HEK293 (cell line): ENCODE results near the gene TBX6.

ENCODE experiments used
- CTCF ChIP-seq: fragments of 450-650 bp; formaldehyde crosslinking; IDR thresholded peaks from 2 replicates; pipeline ENCODE4 v1.5.1; 2016; ENCODE audit warnings: missing biosample characterization, missing genetic modification characterization
- HOXA7 ChIP-seq: sonication (generic); formaldehyde crosslinking; IDR thresholded peaks from 2 replicates; pipeline ENCODE4 v1.8.1; 2022; ENCODE audit warnings: missing genetic modification reagents, borderline replicate concordance
- IKZF3 ChIP-seq: fragments of 450-650 bp; IDR thresholded peaks from 2 replicates; pipeline ENCODE4 v1.5.0; 2018; ENCODE audit warnings: missing biosample characterization, mild to moderate bottlenecking, missing genetic modification characterization, moderate library complexity
- PRDM10 ChIP-seq: fragments of 450-650 bp; formaldehyde crosslinking; IDR thresholded peaks from 2 replicates; pipeline ENCODE4 v1.5.1; 2016; ENCODE audit warnings: missing biosample characterization, missing genetic modification characterization
- REST ChIP-seq: fragments of 450-650 bp; formaldehyde crosslinking; IDR thresholded peaks from 2 replicates; pipeline ENCODE4 v1.5.1; 2016; ENCODE audit warnings: missing biosample characterization, missing genetic modification characterization
- YY1 ChIP-seq: fragments of 450-650 bp; formaldehyde crosslinking; IDR thresholded peaks from 2 replicates; pipeline ENCODE4 v1.5.1; 2018; ENCODE audit warnings: missing biosample characterization, missing genetic modification characterization
- ZBTB8A ChIP-seq: fragments of 450-650 bp; formaldehyde crosslinking; IDR thresholded peaks from 2 replicates; pipeline ENCODE4 v1.5.1; 2016; ENCODE audit warnings: missing biosample characterization, missing genetic modification characterization
- ZNF211 ChIP-seq: fragments of 450-650 bp; formaldehyde crosslinking; IDR thresholded peaks from 2 replicates; pipeline ENCODE4 v1.5.1; 2016; ENCODE audit warnings: low read depth, missing biosample characterization, missing genetic modification characterization
- TF ChIP-seq, protein P1 (sequence below): fragments of 450-650 bp; IDR thresholded peaks from 2 replicates; pipeline ENCODE4 v1.5.1; 2018; ENCODE audit warnings: missing biosample characterization, mild to moderate bottlenecking, missing genetic modification characterization

- TF ChIP-seq CTCF (tag by site-specific recombination) (no peak), PRDM10 (no peak), YY1 (tag by site-specific recombination) (no peak), IKZF3 (tag by site-specific recombination) (no peak), ZNF211 (tag by site-specific recombination) (no peak), HOXA7 (CRISPR knock-in tag) (no peak), REST (tag by site-specific recombination) (no peak), ZBTB8A (tag by site-specific recombination) (no peak)
- TF ChIP-seq, protein P1, sequence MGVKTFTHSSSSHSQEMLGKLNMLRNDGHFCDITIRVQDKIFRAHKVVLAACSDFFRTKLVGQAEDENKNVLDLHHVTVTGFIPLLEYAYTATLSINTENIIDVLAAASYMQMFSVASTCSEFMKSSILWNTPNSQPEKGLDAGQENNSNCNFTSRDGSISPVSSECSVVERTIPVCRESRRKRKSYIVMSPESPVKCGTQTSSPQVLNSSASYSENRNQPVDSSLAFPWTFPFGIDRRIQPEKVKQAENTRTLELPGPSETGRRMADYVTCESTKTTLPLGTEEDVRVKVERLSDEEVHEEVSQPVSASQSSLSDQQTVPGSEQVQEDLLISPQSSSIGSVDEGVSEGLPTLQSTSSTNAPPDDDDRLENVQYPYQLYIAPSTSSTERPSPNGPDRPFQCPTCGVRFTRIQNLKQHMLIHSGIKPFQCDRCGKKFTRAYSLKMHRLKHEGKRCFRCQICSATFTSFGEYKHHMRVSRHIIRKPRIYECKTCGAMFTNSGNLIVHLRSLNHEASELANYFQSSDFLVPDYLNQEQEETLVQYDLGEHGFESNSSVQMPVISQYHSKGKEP (tag by site-specific recombination), result no peak
Measured at GRCh38 chr16:30084096-30084815, 7.5 kb downstream of the TBX6 start.
